Stimulated activated CD4-positive, alpha-beta T cell treated with anti-CD3 and anti-CD28 coated beads, TNF-alpha, amount 100 ng/mL, for 1 hour (primary cell): ENCODE data around the gene DAGLB.
"Not testable (repeated sequence)": the region's sequence is repeated elsewhere in the genome, so short reads cannot be mapped to it uniquely, and the experiment has no call there.

Experiments
- DNase-seq, 3 donors: peaks; one replicate each; pipeline ENCODE4 v3.0.0-alpha.2; 2020; ENCODE audit warnings: low read depth in 3 of 3, low spot score in 1 of 3

Gene DAGLB

GRCh38 chr7:6447581-6448199, at the start of gene DAGLB:
Gene DAGLB (minus strand): TSS chr7:6447954. CDS start chr7:6447842, 112 bp downstream.
- DNase-seq: peak; percentile 92 to 96 (median 94)

- DNase-seq: no peak
Measured at GRCh38 chr7:6497637-6497905, 49.8 kb upstream of the DAGLB start.

GRCh38 chr7:6496842-6497636, 49.3 kb upstream of the DAGLB start:
- no peak for DNase-seq

GRCh38 chr7:6495597-6496262, 48.0 kb upstream of the DAGLB start:
- no peak for DNase-seq

- DNase-seq: no peak
Measured at GRCh38 chr7:6494365-6494764, 46.6 kb upstream of the DAGLB start.

GRCh38 chr7:6491194-6491593, 43.4 kb upstream of the DAGLB start:
- no peak for DNase-seq

- no peak for DNase-seq
Measured at GRCh38 chr7:6489612-6490011, 41.9 kb upstream of the DAGLB start.

- DNase-seq: no peak
Measured at GRCh38 chr7:6487184-6487545, 39.4 kb upstream of the DAGLB start.

- no peak for DNase-seq
Measured at GRCh38 chr7:6486438-6487183, 38.9 kb upstream of the DAGLB start.

- DNase-seq: no peak
Measured at GRCh38 chr7:6482743-6483119, 35.0 kb upstream of the DAGLB start.

- DNase-seq: no peak
Measured at GRCh38 chr7:6482307-6482706, 34.6 kb upstream of the DAGLB start.

GRCh38 chr7:6481445-6481844, 33.7 kb upstream of the DAGLB start:
- no peak for DNase-seq

- DNase-seq: no peak
Measured at GRCh38 chr7:6480323-6480660, 32.5 kb upstream of the DAGLB start.

GRCh38 chr7:6479067-6479466, 31.3 kb upstream of the DAGLB start:
- no peak for DNase-seq

- no peak for DNase-seq
Measured at GRCh38 chr7:6478186-6478585, 30.4 kb upstream of the DAGLB start.

- no peak for DNase-seq
Measured at GRCh38 chr7:6477318-6477660, 29.5 kb upstream of the DAGLB start.

GRCh38 chr7:6476596-6477317, 29.0 kb upstream of the DAGLB start:
- no peak for DNase-seq

GRCh38 chr7:6475433-6476186, 27.9 kb upstream of the DAGLB start:
- DNase-seq: no peak

- DNase-seq: no peak
Measured at GRCh38 chr7:6465862-6466261, 18.1 kb upstream of the DAGLB start.

GRCh38 chr7:6463609-6464008, 15.9 kb upstream of the DAGLB start:
- not testable (repeated sequence) for DNase-seq
